Hepatocyte (in vitro differentiated cells): Measurements from ENCODE around the gene DVL1.

Source experiments
- CTCF ChIP-seq: fragments of 200-600 bp; sonication (generic); IDR thresholded peaks from 2 replicates; pipeline ENCODE4 v1.5.1; 2016; ENCODE audit warnings: antibody characterized with exemption, mild to moderate bottlenecking; ENCODE audit not compliant: poor library complexity
- EZH2phosphoT487 ChIP-seq: fragments of 200-600 bp; sonication (generic); IDR thresholded peaks from one replicate; pipeline ENCODE4 v1.6.1; 2018; ENCODE audit warnings: antibody characterized with exemption, mild to moderate bottlenecking, low read depth, moderate library complexity; ENCODE audit not compliant: unreplicated experiment, severe bottlenecking

GRCh38 chr1:1367315-1367714, 18.1 kb upstream of the DVL1 start:
- TF ChIP-seq CTCF, result no peak
- TF ChIP-seq EZH2phosphoT487, result no peak
